GM21786 (cell line): ENCODE data around the gene DNAH7.

ENCODE experiments used
- ATAC-seq: cut with Tn5 transposase; IDR thresholded peaks from one replicate; pipeline ENCODE4 v1.9.1; 2021; ENCODE audit not compliant: unreplicated experiment

DNAH7 gene

GRCh38 chr2:196079052-196079451 is 10.4 kb upstream of the DNAH7 start:
- ATAC-seq = no peak

GRCh38 chr2:196077821-196078220 is 9.2 kb upstream of the DNAH7 start:
- no peak for ATAC-seq

- ATAC-seq = no peak
These were observed 8.3 kb upstream of the DNAH7 start for GRCh38 chr2:196076778-196077568.

- no peak for ATAC-seq
These were observed 6.6 kb upstream of the DNAH7 start for GRCh38 chr2:196075196-196075595.

GRCh38 chr2:196074631-196075030 is 6.0 kb upstream of the DNAH7 start:
- no peak for ATAC-seq

- no peak for ATAC-seq
These were observed 4.9 kb upstream of the DNAH7 start for GRCh38 chr2:196073521-196073920.

GRCh38 chr2:196067088-196067382 is 1.6 kb downstream of the DNAH7 start:
- ATAC-seq = no peak

- no peak for ATAC-seq
These were observed 2.1 kb downstream of the DNAH7 start for GRCh38 chr2:196066291-196067087.

GRCh38 chr2:196063773-196064172 is 4.9 kb downstream of the DNAH7 start:
- ATAC-seq = no peak

GRCh38 chr2:196059491-196059960 is 9.1 kb downstream of the DNAH7 start:
- ATAC-seq = no peak

- ATAC-seq = no peak
These were observed 14.0 kb downstream of the DNAH7 start for GRCh38 chr2:196054631-196055030.

GRCh38 chr2:196046123-196046917 is 22.3 kb downstream of the DNAH7 start:
- ATAC-seq = peak; percentile 63

- ATAC-seq = no peak
These were observed 26.9 kb downstream of the DNAH7 start for GRCh38 chr2:196041786-196042185.

GRCh38 chr2:196040218-196040617 is 28.4 kb downstream of the DNAH7 start:
- no peak for ATAC-seq

- ATAC-seq = no peak
These were observed 32.2 kb downstream of the DNAH7 start for GRCh38 chr2:196036442-196036841.

GRCh38 chr2:196018037-196018436 is 50.6 kb downstream of the DNAH7 start:
- no peak for ATAC-seq

- no peak for ATAC-seq
These were observed 56.3 kb downstream of the DNAH7 start for GRCh38 chr2:196012314-196012713.

- no peak for ATAC-seq
These were observed 68.1 kb downstream of the DNAH7 start for GRCh38 chr2:196000551-196000950.

- ATAC-seq = no peak
These were observed 70.6 kb downstream of the DNAH7 start for GRCh38 chr2:195998070-195998469.

- no peak for ATAC-seq
These were observed 73.1 kb downstream of the DNAH7 start for GRCh38 chr2:195995499-195995898.

GRCh38 chr2:195993623-195994022 is 75.0 kb downstream of the DNAH7 start:
- ATAC-seq = no peak

- ATAC-seq = no peak
These were observed 82.9 kb downstream of the DNAH7 start for GRCh38 chr2:195985741-195986140.
